CD4-positive, alpha-beta memory T cell (primary cell): ENCODE results near the gene HTR1D. TPM values are rescaled to one million over a fixed set of nuclear protein-coding genes. Genes with fewer than 3 reads are reported as not detected.
"Not testable (repeated sequence)": the region's sequence is repeated elsewhere in the genome, so short reads cannot be mapped to it uniquely, and the experiment has no call there.

Experiments used
- CTCF ChIA-PET: fragments of 350-600 bp; sonication (Branson Sonifier 250); formaldehyde crosslinking; loops from one replicate; lab custom pipeline; 2021; ENCODE audit warnings: inconsistent platforms; ENCODE audit not compliant: partially characterized antibody; lab: Charles Lee
- POLR2A ChIA-PET: fragments of 350-600 bp; sonication (Branson Sonifier 250); formaldehyde crosslinking; loops from one replicate; lab custom pipeline; 2021; ENCODE audit not compliant: partially characterized antibody; lab: Charles Lee
- DNase-seq, 5 donors: peaks; one replicate each; pipeline versions ENCODE4 v3.0.0 to v3.0.0-alpha.2; 2020 to 2022; ENCODE audit warnings: mixed read lengths in 1 of 5
- H3K27ac ChIP-seq: one replicate; pipeline ENCODE4 v1.7.0; 2013; ENCODE audit warnings: low read depth, low read length
- H3K27me3 ChIP-seq: 2 replicates; pipeline ENCODE4 v1.7.0; 2013; ENCODE audit warnings: mild to moderate bottlenecking, low read length, moderate library complexity; ENCODE audit not compliant: insufficient read depth
- H3K36me3 ChIP-seq: 2 replicates; pipeline ENCODE4 v1.7.0; 2013; ENCODE audit warnings: mild to moderate bottlenecking, low read length, moderate library complexity; ENCODE audit not compliant: insufficient read depth
- H3K4me1 ChIP-seq: 2 replicates; pipeline ENCODE4 v1.7.0; 2013; ENCODE audit warnings: mild to moderate bottlenecking, low read length, moderate library complexity; ENCODE audit not compliant: insufficient read depth
- H3K4me3 ChIP-seq, 2 donors: one replicate each; pipeline ENCODE4 v1.7.0; 2013; ENCODE audit warnings: low read length in 2 of 2, mild to moderate bottlenecking in 1 of 2
- H3K9me3 ChIP-seq, 2 donors: one replicate each; pipeline ENCODE4 v1.7.0; 2013; ENCODE audit warnings: low read length in 2 of 2, control low read depth in 1 of 2; ENCODE audit not compliant: control insufficient read depth in 1 of 2
- H3K27ac Mint-ChIP-seq, 7 donors: one replicate each; pipeline ENCODE4 v1.8.0; 2020 to 2021; ENCODE audit warnings: mixed read lengths in 7 of 7, mild to moderate bottlenecking in 6 of 7, inconsistent platforms in 3 of 7, moderate library complexity in 3 of 7
- H3K27me3 Mint-ChIP-seq, 2 donors: one replicate each; pipeline ENCODE4 v1.8.0; 2020 to 2021; ENCODE audit warnings: mixed read lengths in 2 of 2
- H3K36me3 Mint-ChIP-seq, 2 donors: one replicate each; pipeline ENCODE4 v1.8.0; 2020 to 2021; ENCODE audit warnings: mixed read lengths in 2 of 2, inconsistent platforms in 1 of 2, mild to moderate bottlenecking in 1 of 2
- H3K4me1 Mint-ChIP-seq, 4 donors: one replicate each; pipeline ENCODE4 v1.8.0; 2020 to 2021; ENCODE audit warnings: mixed read lengths in 4 of 4, mild to moderate bottlenecking in 1 of 4
- H3K4me3 Mint-ChIP-seq, 8 donors: one replicate each; pipeline ENCODE4 v1.8.0; 2020 to 2021; ENCODE audit warnings: mixed read lengths in 8 of 8, mild to moderate bottlenecking in 7 of 8, moderate library complexity in 6 of 8, inconsistent platforms in 3 of 8
- H3K9me3 Mint-ChIP-seq, 8 donors: one replicate each; pipeline ENCODE4 v1.8.0; 2020 to 2021; ENCODE audit warnings: mixed read lengths in 8 of 8, mild to moderate bottlenecking in 5 of 8, inconsistent platforms in 3 of 8, moderate library complexity in 1 of 8
- intact Hi-C: fragments of 100-400 bp; cut with micrococcal nuclease; formaldehyde crosslinking; loops from one replicate; pipeline ENCODE4 v1.15.1; 2023
- polyA plus RNA-seq, 2 donors: library from polyadenylated mRNA; unstranded; fragments of 300-500 nt; fragmentation: Illumina TruSeq; gene quantifications; one replicate each; pipeline ENCODE4 v1.2.3, GENCODE V29; 2021
- total RNA-seq, 2 experiments: library from RNA; stranded (reverse); gene quantifications; one replicate each; pipeline ENCODE4 v1.2.3, GENCODE V29; 2021

Gene HTR1D
- total and polyA plus RNA-seq, 4 experiments from 2014 or later, result not detected

- no peak overlapping the region for H3K27ac ChIP-seq
- H3K27me3 Mint-ChIP-seq, result peaks cover 17 to 26% of the 10 kb centered on the region in 2 donors
- peak overlapping the region in 1 of 7 donors; percentile 63 for H3K27ac Mint-ChIP-seq
- H3K9me3 ChIP-seq, result no peaks in the 10 kb centered on the region
- no peaks in the 10 kb centered on the region for H3K9me3 Mint-ChIP-seq
- no peak for DNase-seq
- no peaks in the 10 kb centered on the region for H3K36me3 ChIP-seq
- ChIA-PET CTCF (no interaction called here), POLR2A (no interaction called here)
- H3K4me3 Mint-ChIP-seq, result no peak overlapping the region
- H3K36me3 Mint-ChIP-seq, result no peaks in the 10 kb centered on the region
- intact Hi-C loops, result no loop called here
- H3K4me1 Mint-ChIP-seq, result peaks cover 5 to 10% (median 6%) of the 10 kb centered on the region in 4 donors
- no peak overlapping the region for H3K4me3 ChIP-seq
- H3K4me1 ChIP-seq, result no peaks in the 10 kb centered on the region
- peaks cover 3% of the 10 kb centered on the region for H3K27me3 ChIP-seq
Observed at GRCh38 chr1:23209770-23210169, 7.5 kb downstream of the HTR1D start.

- no peaks in the 10 kb centered on the region for H3K27me3 ChIP-seq
- peaks cover 12 to 21% of the 10 kb centered on the region in 2 donors for H3K27me3 Mint-ChIP-seq
- ChIA-PET POLR2A (no interaction called here), CTCF (no interaction called here)
- no peaks in the 10 kb centered on the region for H3K36me3 ChIP-seq
- H3K36me3 Mint-ChIP-seq, result no peaks in the 10 kb centered on the region
- no peak overlapping the region for H3K27ac Mint-ChIP-seq
- H3K4me3 ChIP-seq, result no peak overlapping the region
- H3K9me3 Mint-ChIP-seq, result peaks cover 0 to 2% (median 0%) of the 10 kb centered on the region in 8 donors
- H3K4me1 ChIP-seq, result no peaks in the 10 kb centered on the region
- H3K4me1 Mint-ChIP-seq, result peaks cover 5 to 10% (median 6%) of the 10 kb centered on the region in 4 donors
- H3K4me3 Mint-ChIP-seq, result no peak overlapping the region
- H3K9me3 ChIP-seq, result no peaks in the 10 kb centered on the region
- DNase-seq, result no peak
- H3K27ac ChIP-seq, result no peak overlapping the region
- intact Hi-C loops, result no loop called here
Observed at GRCh38 chr1:23208527-23208926, 8.8 kb downstream of the HTR1D start.

- H3K4me1 ChIP-seq, H3K27ac Mint-ChIP-seq, H3K36me3 Mint-ChIP-seq, H3K9me3 Mint-ChIP-seq, H3K4me3 Mint-ChIP-seq, intact Hi-C loops, DNase-seq, H3K27ac ChIP-seq, H3K27me3 ChIP-seq, H3K4me3 ChIP-seq, H3K9me3 ChIP-seq, H3K36me3 ChIP-seq, POLR2A ChIA-PET, CTCF ChIA-PET: not testable (repeated sequence)
- peaks cover 5 to 10% (median 6%) of the 10 kb centered on the region in 4 donors for H3K4me1 Mint-ChIP-seq
- peaks cover 9 to 22% of the 10 kb centered on the region in 2 donors for H3K27me3 Mint-ChIP-seq
Observed at GRCh38 chr1:23207733-23208132, 9.6 kb downstream of the HTR1D start.

GRCh38 chr1:23202263-23202749 is 15.0 kb downstream of the HTR1D start:
- Mint-ChIP-seq H3K4me1 (no peaks in the 10 kb centered on the region), H3K36me3 (no peaks in the 10 kb centered on the region), H3K27ac (no peak overlapping the region), H3K27me3 (peaks cover 6 to 7% of the 10 kb centered on the region in 2 donors), H3K9me3 (peaks cover 0 to 2% (median 0%) of the 10 kb centered on the region in 8 donors), H3K4me3 (no peak overlapping the region)
- no peaks in the 10 kb centered on the region for H3K9me3 ChIP-seq
- H3K4me1 ChIP-seq, result no peaks in the 10 kb centered on the region
- ChIA-PET CTCF (interaction anchor here (1.6 kb wide), 1 partner anchor 9 kb away, joined by 4 read pairs; no protein-coding TSS in a partner anchor), POLR2A (no interaction called here)
- no peaks in the 10 kb centered on the region for H3K27me3 ChIP-seq
- DNase-seq, result no peak
- intact Hi-C loops, result no loop called here
- no peak overlapping the region for H3K4me3 ChIP-seq
- no peak overlapping the region for H3K27ac ChIP-seq
- H3K36me3 ChIP-seq, result no peaks in the 10 kb centered on the region

- Histone ChIP-seq H3K9me3 (no peaks in the 10 kb centered on the region), H3K4me3 (no peak overlapping the region), H3K4me1 (no peaks in the 10 kb centered on the region), H3K27ac (no peak overlapping the region), H3K36me3 (no peaks in the 10 kb centered on the region), H3K27me3 (no peaks in the 10 kb centered on the region)
- POLR2A ChIA-PET, result no interaction called here
- intact Hi-C loops, result no loop called here
- Mint-ChIP-seq H3K4me1 (no peaks in the 10 kb centered on the region), H3K36me3 (no peaks in the 10 kb centered on the region), H3K4me3 (no peak overlapping the region), H3K9me3 (peaks cover 0 to 2% (median 0%) of the 10 kb centered on the region in 8 donors), H3K27ac (no peak overlapping the region), H3K27me3 (peaks cover 4 to 6% of the 10 kb centered on the region in 2 donors)
- CTCF ChIA-PET, result interaction anchor here (1.6 kb wide), 1 partner anchor 10 kb away, joined by 4 read pairs; no protein-coding TSS in a partner anchor
- no peak for DNase-seq
Observed at GRCh38 chr1:23200883-23201282, 16.4 kb downstream of the HTR1D start.

- Mint-ChIP-seq H3K4me1 (no peaks in the 10 kb centered on the region), H3K9me3 (no peaks in the 10 kb centered on the region), H3K27me3 (peaks cover 4 to 11% of the 10 kb centered on the region in 2 donors), H3K4me3 (no peak overlapping the region), H3K36me3 (no peaks in the 10 kb centered on the region), H3K27ac (no peak overlapping the region)
- H3K27ac ChIP-seq, result no peak overlapping the region
- ChIA-PET POLR2A (no interaction called here), CTCF (no interaction called here)
- no peaks in the 10 kb centered on the region for H3K9me3 ChIP-seq
- H3K27me3 ChIP-seq, result no peaks in the 10 kb centered on the region
- no peak for DNase-seq
- intact Hi-C loops, result no loop called here
- H3K4me1 ChIP-seq, result no peaks in the 10 kb centered on the region
- H3K36me3 ChIP-seq, result no peaks in the 10 kb centered on the region
- H3K4me3 ChIP-seq, result no peak overlapping the region
Observed at GRCh38 chr1:23198373-23198772, 18.9 kb downstream of the HTR1D start.

GRCh38 chr1:23196627-23197328 is 20.5 kb downstream of the HTR1D start:
- POLR2A ChIA-PET, result no interaction called here
- intact Hi-C loops, result no loop called here
- H3K27me3 ChIP-seq, result no peaks in the 10 kb centered on the region

More at GRCh38 chr1:23196627-23197328, 20.5 kb downstream of the HTR1D start:
- Histone ChIP-seq H3K9me3 (no peaks in the 10 kb centered on the region), H3K27ac (no peak overlapping the region), H3K36me3 (no peaks in the 10 kb centered on the region), H3K4me1 (no peaks in the 10 kb centered on the region), H3K4me3 (no peak overlapping the region)
- Mint-ChIP-seq H3K27ac (no peak overlapping the region), H3K36me3 (no peaks in the 10 kb centered on the region), H3K4me3 (no peak overlapping the region), H3K27me3 (peaks cover 9 to 16% of the 10 kb centered on the region in 2 donors), H3K4me1 (no peaks in the 10 kb centered on the region), H3K9me3 (no peaks in the 10 kb centered on the region)
- no peak for DNase-seq
- CTCF ChIA-PET, result interaction anchor here (3.1 kb wide), 1 partner anchor 13 kb away, joined by 26 read pairs; no protein-coding TSS in a partner anchor
